ENCODE results near the gene HSD17B4.
"Not testable (repeated sequence)": the region's sequence is repeated elsewhere in the genome, so short reads cannot be mapped to it uniquely, and the experiment has no call there.

HSD17B4 gene

GRCh38 chr5:119435436-119436132 is 16.7 kb upstream of the HSD17B4 start:
- DNase-seq: peak; percentile 71

DNA sequence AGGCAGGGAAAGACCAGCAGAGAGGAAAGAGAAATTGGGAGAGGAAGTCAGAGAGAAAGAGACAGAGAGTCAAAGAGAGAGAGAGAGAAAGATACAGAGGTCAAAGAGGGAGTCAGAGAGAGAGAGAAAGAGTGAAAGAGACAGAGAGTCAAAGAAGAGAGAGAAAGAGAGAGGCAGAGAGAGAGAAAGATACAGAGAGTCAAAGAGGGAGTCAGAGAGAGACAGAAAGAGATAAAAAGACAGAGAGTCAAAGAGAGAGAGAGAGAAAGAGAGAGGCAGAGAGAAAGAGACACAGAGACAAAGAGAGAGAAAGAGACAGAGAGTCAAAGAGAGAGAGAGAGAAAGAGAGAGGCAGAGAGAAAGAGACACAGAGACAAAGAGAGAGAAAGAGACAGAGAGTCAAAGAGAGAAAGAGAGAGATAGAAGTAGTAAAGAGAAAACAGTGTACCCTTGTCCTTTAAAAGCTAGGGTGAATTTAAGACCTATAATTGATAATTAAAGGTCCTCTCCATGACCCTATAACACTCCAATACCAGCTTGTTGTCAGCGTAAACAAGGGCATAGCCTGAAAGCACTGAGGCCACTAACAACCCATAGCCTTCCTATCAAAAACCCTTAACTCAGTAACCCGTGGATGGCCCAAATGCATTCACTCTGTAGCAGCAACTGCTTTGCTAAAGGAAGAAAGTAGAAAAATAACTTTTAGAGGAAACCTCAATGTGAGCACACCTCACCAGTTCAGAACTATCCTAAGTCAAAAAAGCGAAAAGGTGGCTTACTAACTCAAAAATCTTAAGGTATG is 14.3 kb upstream of the HSD17B4 start:
- DNase-seq: not testable (repeated sequence)

- not testable (repeated sequence) for DNase-seq
These were observed 13.7 kb upstream of the HSD17B4 start for GRCh38 chr5:119438587-119438917.

DNA sequence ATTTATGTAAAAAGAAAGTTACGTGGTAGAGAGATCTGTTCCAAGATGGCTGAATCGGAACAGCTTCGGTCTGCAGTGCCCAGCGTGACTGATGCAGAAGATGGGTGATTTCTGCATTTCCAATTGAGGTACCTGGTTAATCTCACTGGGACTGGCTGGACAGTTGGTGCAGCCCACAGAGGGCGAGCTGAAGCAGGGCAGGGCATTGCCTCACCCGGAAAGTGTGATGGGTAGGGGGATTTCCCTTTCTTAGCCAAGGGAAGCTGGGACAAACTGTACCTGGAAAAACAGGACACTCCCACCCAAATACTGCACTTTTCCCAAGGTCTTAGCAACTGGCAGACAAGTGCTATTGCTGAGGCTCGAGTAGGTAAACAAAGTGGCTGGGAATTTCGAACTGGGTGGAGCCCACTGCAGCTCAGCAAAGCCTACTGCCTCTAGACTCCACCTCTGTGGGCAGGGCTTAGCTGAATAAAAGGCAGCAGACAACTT is 13.1 kb upstream of the HSD17B4 start:
- no peak for DNase-seq

DNA sequence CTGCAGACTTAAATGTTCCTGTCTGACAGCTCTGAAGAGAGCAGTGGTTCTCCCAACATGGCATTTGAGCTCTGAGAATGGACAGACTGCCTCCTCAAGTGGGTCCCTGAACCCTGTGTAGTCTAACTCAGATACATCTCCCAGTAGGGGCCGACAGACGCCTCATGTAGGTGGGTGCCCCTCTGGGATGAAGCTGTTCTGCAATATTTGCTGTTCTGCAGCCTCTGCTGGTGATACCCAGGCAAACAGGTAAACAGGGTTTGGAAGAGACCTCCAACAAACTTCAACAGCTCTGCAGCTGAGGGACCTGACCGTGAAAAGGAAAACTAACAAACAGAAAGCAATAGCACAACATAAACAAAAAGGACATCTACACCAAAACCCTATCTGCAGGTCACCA is 12.7 kb upstream of the HSD17B4 start:
- not testable (repeated sequence) for DNase-seq

DNA sequence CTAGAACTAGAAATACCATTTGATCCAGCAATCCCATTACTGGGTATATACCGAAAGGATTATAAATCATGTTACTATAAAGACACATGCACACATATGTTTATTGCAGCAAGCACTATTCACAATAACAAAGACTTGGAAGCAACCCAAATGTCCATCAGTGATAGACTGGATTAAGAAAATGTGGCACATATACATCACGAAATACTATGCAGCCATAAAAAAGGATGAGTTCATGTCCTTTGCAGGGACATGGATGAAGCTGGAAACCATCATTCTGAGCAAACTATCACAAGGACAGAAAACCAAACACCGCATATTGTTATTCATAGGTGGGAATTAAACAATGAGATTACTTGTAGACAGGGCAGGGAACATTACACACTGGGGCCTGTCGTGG is 7.7 kb upstream of the HSD17B4 start:
- not testable (repeated sequence) for DNase-seq

- DNase-seq: no peak
These were observed 6.8 kb upstream of the HSD17B4 start for GRCh38 chr5:119445544-119445943.

DNA sequence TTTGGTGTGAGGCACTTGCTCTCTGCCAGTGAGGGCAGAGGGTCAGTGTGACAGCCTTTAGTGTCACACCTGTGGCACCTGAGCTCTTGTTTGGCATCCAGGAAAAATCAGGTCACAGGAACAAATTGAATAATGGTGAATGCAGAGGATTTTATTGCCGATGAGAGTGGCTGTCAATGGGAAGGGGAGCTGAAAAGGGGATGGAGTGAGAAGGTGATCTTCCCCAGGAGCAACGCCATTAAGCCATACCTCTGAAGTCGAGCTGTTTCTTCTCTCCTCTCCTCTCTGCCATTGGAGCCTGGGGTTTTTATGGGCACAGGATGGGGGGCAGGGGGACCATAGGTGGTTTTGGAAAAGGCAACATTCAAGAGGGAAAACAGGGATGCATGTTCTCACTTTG is 2.4 kb upstream of the HSD17B4 start:
- DNase-seq: no peak

DNA sequence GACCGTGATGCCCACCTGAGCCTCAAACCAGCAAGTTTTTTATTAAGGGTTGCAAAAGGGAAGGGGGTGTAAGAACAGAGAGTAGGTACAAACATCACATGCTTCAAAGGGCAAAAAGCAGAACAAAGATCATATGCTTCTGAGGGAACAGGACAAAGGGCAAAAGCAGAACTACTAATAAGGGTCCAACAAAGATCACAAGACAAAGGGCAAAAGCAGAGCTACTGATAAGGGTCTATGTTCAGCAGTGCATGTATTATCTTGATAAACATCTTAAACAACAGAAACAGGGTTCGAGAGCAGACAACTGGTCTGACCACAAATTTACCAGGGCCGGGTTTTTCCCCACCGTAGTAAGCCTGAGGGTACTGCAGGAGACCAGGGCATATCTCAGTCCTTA is 1.7 kb upstream of the HSD17B4 start:
- DNase-seq: not testable (repeated sequence)

DNA sequence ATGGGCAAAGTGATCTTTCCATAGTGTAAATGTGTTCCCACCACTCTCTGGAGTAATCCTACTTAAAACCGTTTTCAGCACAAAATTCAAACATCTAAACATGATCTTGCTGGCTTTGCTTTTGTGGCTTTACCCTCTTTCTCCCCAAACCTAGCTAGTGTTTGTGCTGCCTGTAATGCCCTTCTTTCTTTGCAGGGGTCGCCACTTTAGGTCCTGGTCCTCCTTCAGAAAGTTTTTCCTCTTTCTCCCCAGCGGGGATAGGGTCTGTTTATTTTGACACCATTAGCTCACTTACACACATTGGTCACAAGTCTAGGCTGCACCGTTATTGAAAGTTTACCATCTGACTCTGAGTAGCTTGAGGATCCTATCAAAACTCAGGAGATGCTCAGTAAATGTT is 736 bp upstream of the HSD17B4 start:
- no peak for DNase-seq

- no peak for DNase-seq
These were observed 281 bp upstream of the HSD17B4 start for GRCh38 chr5:119452060-119452372.

GRCh38 chr5:119453040-119453373 is 710 bp downstream of the HSD17B4 start:
- DNase-seq: no peak

GRCh38 chr5:119454171-119454570 is 1.9 kb downstream of the HSD17B4 start:
- no peak for DNase-seq

DNA sequence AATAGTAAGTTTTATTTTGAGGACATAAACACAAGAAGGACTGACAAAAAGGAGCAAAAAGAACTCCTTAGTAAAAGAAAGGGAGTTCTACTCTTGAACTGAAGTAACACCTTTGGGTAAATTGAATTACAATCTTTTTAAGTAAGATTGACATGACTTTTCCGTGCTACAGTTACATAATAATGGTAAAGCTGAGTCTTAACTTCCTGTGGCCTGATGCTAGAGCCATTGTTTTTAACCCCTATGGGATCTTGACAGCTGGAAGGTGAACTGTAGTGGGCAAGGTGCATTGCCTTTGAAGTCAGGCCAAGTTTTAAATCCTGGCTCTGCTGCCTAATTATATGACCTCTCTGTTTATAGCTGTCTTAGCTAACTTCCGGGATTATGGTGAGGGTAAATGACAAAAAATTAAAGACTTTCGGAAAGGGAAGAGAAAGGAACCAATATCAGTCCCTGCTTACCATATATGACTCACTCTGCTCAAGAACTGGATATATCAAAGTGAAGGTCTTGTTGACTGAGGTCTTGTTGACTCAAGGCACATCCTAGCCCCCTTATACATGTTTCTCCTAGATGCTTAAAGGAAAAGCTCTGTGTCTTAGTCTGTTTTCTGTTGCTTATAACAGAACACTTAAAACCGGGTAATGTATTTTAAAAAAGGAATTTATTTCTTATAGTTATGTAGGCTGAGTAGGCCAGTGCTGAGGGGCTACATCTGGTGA is 6.8 kb downstream of the HSD17B4 start:
- no peak for DNase-seq

DNA sequence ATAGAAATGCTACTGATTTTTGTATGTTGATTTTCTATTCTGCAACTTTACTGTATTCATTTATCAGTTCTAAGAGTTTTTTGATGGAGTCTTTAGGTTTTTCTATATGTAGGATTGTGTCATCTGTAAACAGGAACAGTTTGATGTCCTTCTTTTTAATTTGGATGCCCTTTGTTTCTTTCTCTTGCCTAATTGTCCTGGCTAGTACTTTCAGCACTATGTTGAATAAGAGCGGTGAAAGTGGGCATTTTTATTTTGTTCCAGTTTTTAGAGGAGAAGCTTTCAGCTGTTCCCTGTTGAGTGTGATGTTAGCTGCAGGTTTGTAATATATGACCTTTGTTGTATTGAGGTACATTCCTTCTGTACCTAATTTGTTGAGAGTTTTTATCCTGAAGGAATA is 13.3 kb downstream of the HSD17B4 start:
- DNase-seq: no peak

DNA sequence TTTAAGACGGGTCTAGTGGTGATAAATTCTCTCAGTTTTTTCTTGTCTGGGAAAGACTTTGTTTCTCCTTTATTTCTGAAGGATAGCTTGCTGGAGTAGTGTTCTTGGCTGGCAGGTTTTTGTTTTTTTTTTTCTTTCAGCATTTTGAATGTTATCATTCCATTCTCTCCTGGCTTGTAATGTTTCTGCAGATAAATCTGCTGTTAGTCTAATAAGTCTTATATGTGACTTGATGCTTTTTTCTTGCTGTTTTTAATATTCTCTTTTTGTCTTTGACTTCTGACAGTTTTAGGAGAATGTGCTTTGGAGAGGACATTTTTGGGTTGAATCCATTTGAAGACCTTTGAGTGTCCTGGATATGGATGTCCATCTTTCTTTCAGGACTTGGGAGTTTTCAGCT is 16.0 kb downstream of the HSD17B4 start:
- DNase-seq: no peak

DNA sequence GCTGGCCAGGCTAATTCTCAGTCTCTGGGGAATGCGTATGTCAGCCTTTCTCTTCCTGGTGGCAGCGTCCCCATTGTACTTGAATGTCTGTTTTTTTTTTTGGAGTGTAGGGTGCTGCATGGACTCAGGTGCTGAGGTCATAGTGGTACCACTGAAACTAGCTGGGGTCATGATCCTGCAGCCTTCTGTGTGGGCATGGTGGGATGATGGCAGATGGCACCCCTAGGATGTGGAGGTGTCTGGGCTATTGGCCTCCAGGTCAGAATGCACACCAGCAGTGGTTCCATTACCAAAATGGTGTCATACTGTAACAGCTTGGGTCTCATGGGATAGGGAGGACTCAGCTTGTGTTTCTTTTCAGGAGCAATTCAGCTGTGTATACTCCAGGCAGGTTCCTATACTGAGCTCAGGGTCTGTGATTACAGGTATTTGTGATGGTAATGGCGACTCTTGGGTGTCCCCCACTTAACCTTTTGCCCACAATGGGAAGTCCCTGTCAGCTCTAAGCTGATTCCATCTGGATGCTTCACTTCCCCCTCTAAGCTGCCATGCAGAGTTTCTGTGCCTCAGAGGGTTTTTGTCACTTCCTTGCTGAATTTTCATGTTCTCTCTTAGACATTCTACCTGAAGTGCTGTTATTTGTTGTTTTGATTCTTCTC is 17.9 kb downstream of the HSD17B4 start:
- no peak for DNase-seq

DNA sequence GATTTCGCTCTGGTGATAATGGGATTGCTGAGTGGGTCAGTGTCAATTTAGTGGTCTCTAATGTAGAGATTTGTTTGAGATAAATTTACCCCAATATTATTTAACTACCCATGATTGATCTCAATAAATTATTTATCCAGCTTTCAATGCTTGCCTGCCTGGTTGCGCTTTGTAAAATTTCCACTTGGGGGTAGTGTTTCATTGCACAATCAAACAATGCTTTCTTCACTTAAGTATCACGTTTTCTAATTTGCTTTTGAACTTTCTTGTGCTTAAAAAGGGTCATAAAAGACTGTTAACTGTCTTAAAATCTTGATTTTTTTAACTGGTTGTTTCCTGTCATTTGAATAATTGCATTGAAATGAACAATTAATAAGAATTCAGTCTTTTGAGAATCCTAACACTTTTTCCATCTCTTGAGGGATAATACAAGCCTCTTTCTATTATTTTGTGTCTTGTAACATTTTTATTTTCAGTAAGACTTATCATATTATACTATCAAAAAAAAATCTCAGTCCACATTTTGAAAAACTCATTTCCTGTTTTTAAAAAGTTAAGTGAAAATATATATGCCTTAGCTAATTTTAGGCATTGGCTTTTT is 18.7 kb downstream of the HSD17B4 start:
- peak; percentile 22 for DNase-seq

- DNase-seq: no peak
These were observed 20.9 kb downstream of the HSD17B4 start for GRCh38 chr5:119473241-119473640.

GRCh38 chr5:119476341-119476740 is 24.0 kb downstream of the HSD17B4 start:
- no peak for DNase-seq

GRCh38 chr5:119478781-119479180 is 26.5 kb downstream of the HSD17B4 start:
- no peak for DNase-seq

- not testable (repeated sequence) for DNase-seq
These were observed 28.3 kb downstream of the HSD17B4 start for GRCh38 chr5:119480629-119481028.

- DNase-seq: no peak
These were observed 30.9 kb downstream of the HSD17B4 start for GRCh38 chr5:119483155-119483554.

All from activated CD4-positive, alpha-beta T cell treated with anti-CD3 and anti-CD28 coated beads, Interleukin-10, Interleukin-2, amounts not matched to agents 100 ng/mL and 50 ng/mL, durations not matched to agents 16 hours and 8 hours (primary cell).